Esophagus squamous epithelium (tissue), 5 donors: ENCODE data around the gene ZSCAN21. TPM values are rescaled to one million over a fixed set of nuclear protein-coding genes. Genes with fewer than 3 reads are reported as not detected.
"Not testable (repeated sequence)": the region's sequence is repeated elsewhere in the genome, so short reads cannot be mapped to it uniquely, and the experiment has no call there.

ENCODE experiments used
- DNase-seq: peaks from one replicate; lab custom pipeline; 2025; lab: John Stamatoyannopoulos, UW
- H3K27ac ChIP-seq, 4 donors: fragments of 200-600 bp; sonication (generic); one replicate each; pipeline ENCODE4 v1.5.1; 2016 to 2019; ENCODE audit warnings: mild to moderate bottlenecking in 1 of 4
- H3K27me3 ChIP-seq, 4 donors: fragments of 200-600 bp; sonication (generic); 1 replicate in 3 of 4; 2 replicates in 1 of 4; pipeline versions ENCODE4 v1.5.1 to v1.6.0; 2017 to 2021; ENCODE audit warnings: antibody characterized with exemption in 1 of 4
- H3K36me3 ChIP-seq, 3 donors: fragments of 200-600 bp; sonication (generic); one replicate each; pipeline ENCODE4 v1.5.1; 2016 to 2019
- H3K4me1 ChIP-seq, 3 donors: fragments of 200-600 bp; sonication (generic); one replicate each; pipeline ENCODE4 v1.5.1; 2017 to 2019
- H3K4me3 ChIP-seq, 4 donors: fragments of 200-600 bp; sonication (generic); 1 replicate in 3 of 4; 2 replicates in 1 of 4; pipeline ENCODE4 v1.5.1; 2016 to 2019; ENCODE audit warnings: mild to moderate bottlenecking in 2 of 4, moderate library complexity in 1 of 4
- H3K9me3 ChIP-seq, 3 donors: fragments of 200-600 bp; sonication (generic); one replicate each; pipeline ENCODE4 v1.5.1; 2016 to 2019
- POLR2A ChIP-seq, 4 donors: fragments of 450-650 bp; IDR thresholded peaks; one replicate each; pipeline ENCODE4 v1.6.1; 2017; ENCODE audit warnings: antibody characterized with exemption in 4 of 4, mild to moderate bottlenecking in 4 of 4, moderate library complexity in 3 of 4
- WGBS, 2 donors: methylation state at CpG; one replicate each; pipeline ENCODE4 v1.1.5; 2018; 5-methylcytosine and 5-hydroxymethylcytosine counted together
- intact Hi-C: fragments of 100-400 bp; cut with DNase I; formaldehyde crosslinking; loops from one replicate; pipeline ENCODE4 v1.15.0; 2022
- total RNA-seq, 4 donors: library from RNA; depleted of rRNA; stranded (reverse); fragments of >200 nt; gene quantifications; one replicate each; pipeline ENCODE4 v1.1.0, GENCODE V29; 2016
- TF ChIP-seq, protein P1 (sequence below), 6 experiments: fragments of 450-650 bp in 4 of 6; fragments of 200-600 bp in 2 of 6; sonication (generic) in 2 of 6; IDR thresholded peaks; one replicate each; pipeline ENCODE4 v1.5.1; 2016 to 2019; ENCODE audit warnings: antibody characterized with exemption in 6 of 6, mild to moderate bottlenecking in 4 of 6, moderate library complexity in 4 of 6
- donor health status: DM: yes; HTN: yes; CAD: no.

Gene ZSCAN21
- total RNA-seq, 4 donors from 2014 or later, result 3.7 to 12.0 (median 8.0) TPM

DNA sequence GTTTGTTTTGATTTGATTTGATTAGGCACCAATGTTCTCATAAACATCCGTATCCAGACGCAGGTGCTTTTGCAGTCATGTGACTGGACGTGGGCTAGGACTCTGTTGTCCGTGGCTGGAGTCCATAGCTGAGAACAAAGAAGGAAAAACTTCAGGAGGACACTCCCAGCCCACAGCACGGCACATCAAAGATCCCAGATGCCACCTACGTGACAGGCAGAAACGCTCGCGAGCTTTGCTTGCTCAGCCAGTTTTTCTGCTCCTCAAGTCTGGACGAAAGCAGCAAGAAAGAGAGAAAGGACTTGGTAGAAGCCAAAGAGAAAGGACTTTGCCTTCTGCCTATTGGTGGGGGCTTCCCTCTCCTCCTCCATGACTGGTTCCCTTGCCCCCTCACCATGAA is 41.0 kb upstream of the ZSCAN21 start:
- no peaks in the 10 kb centered on the region for H3K27me3 ChIP-seq

DNA sequence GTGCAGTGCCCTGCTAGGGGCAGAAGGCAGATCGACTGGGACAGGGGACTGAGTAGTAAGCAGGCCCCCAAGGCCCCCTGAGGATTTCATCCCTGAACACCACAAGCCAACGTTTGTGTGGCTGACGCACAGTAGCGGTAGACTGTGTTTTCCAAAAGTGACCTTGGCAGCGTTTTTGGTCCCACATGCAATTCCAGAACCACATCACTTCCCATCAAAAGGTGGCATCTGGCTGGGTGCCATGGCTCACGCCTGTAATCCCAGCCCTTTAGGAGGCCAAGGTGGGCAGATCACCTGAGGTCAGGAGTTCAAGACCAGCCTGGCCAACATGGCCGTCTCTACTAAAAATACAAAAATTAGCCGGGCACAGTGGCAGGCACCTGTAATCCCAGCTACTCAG is 39.6 kb upstream of the ZSCAN21 start:
- 72 to 80% methylated on average over 1 to 5 of the region's 8 CpGs for WGBS, 2 donors

More for the DNA sequence above, 41.0 kb upstream of the ZSCAN21 start:
- WGBS, 2 donors, result 21 to 33% methylated on average over 10 of the region's 10 CpGs
- peaks cover 7 to 45% (median 12%) of the 10 kb centered on the region in 3 donors for H3K4me1 ChIP-seq
- H3K9me3 ChIP-seq, result no peaks in the 10 kb centered on the region
- DNase-seq, result no peak
- no peaks in the 10 kb centered on the region for H3K36me3 ChIP-seq
- TF ChIP-seq, protein P1, sequence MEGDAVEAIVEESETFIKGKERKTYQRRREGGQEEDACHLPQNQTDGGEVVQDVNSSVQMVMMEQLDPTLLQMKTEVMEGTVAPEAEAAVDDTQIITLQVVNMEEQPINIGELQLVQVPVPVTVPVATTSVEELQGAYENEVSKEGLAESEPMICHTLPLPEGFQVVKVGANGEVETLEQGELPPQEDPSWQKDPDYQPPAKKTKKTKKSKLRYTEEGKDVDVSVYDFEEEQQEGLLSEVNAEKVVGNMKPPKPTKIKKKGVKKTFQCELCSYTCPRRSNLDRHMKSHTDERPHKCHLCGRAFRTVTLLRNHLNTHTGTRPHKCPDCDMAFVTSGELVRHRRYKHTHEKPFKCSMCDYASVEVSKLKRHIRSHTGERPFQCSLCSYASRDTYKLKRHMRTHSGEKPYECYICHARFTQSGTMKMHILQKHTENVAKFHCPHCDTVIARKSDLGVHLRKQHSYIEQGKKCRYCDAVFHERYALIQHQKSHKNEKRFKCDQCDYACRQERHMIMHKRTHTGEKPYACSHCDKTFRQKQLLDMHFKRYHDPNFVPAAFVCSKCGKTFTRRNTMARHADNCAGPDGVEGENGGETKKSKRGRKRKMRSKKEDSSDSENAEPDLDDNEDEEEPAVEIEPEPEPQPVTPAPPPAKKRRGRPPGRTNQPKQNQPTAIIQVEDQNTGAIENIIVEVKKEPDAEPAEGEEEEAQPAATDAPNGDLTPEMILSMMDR (IDR thresholded peaks at IDR 0.05), result no peak
- TF ChIP-seq POLR2A (IDR thresholded peaks at IDR 0.05), result no peak
- H3K27ac ChIP-seq, result peak overlapping the region in 3 of 4 donors; percentile 39 to 73 (median 63)
- H3K4me3 ChIP-seq, result no peak overlapping the region
- intact Hi-C loops, result no loop called here

DNA sequence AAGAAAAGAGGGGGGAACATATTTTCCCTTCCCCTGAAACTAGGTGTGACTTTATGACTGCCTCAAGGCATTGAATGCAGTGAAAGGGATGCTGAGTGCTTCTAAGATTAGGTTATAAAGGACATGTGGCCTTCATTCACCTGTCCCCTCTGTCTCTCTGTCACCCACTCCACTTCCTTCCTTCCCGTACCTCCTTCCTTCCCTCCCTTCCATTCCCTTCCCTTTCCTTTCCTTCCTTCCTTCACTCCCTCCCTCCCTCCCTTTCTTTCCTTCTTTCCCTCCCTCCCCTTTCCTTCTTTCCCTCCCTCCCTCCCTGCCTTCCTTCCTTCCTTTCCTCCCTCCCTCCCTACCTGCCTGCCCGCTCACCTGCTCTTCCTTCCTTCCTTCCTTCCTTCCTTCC is 38.7 kb upstream of the ZSCAN21 start:
- TF ChIP-seq, protein P1 (IDR thresholded peaks at IDR 0.05), result no peak
- Histone ChIP-seq H3K9me3 (no peaks in the 10 kb centered on the region), H3K27ac (no peak overlapping the region), H3K27me3 (no peaks in the 10 kb centered on the region), H3K4me1 (peaks cover 7 to 64% (median 15%) of the 10 kb centered on the region in 3 donors), H3K36me3 (no peaks in the 10 kb centered on the region), H3K4me3 (no peak overlapping the region)
- 74 to 77% methylated on average over 2 of the region's 2 CpGs for WGBS, 2 donors
- intact Hi-C loops, result no loop called here
- DNase-seq, result no peak

More for the DNA sequence above, 39.6 kb upstream of the ZSCAN21 start:
- H3K4me3 ChIP-seq, H3K36me3 ChIP-seq, H3K9me3 ChIP-seq, intact Hi-C loops, DNase-seq, H3K27ac ChIP-seq, H3K27me3 ChIP-seq: not testable (repeated sequence)
- peaks cover 7 to 60% (median 15%) of the 10 kb centered on the region in 3 donors for H3K4me1 ChIP-seq

DNA sequence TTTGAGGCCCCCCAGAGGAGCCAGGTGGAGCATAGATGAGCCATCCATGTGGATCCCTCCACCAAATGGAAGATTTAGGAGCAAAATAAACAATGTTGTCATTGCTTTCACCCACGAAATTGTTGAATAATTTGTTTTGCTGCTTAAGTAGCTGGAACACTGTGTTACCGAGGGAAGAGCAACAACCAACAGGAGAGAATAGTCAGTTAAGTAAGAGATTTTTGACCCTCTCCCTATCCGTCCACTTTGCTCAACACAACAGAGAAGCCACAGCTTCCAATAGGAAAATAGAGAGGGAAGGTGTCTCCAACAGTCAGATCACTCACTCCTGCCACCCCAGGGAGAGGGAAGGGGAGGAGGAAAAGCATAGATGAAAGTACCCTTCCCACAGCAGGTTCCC is 38.1 kb upstream of the ZSCAN21 start:
- Histone ChIP-seq H3K4me3 (no peak overlapping the region), H3K27me3 (no peaks in the 10 kb centered on the region), H3K27ac (no peak overlapping the region), H3K9me3 (no peaks in the 10 kb centered on the region), H3K4me1 (peaks cover 7 to 67% (median 16%) of the 10 kb centered on the region in 3 donors), H3K36me3 (no peaks in the 10 kb centered on the region)
- DNase-seq, result no peak
- TF ChIP-seq POLR2A (IDR thresholded peaks at IDR 0.05), result no peak
- TF ChIP-seq, protein P1 (IDR thresholded peaks at IDR 0.05), result no peak
- intact Hi-C loops, result no loop called here
- WGBS, 2 donors, result 39 to 71% methylated on average over 2 to 3 of the region's 3 CpGs

DNA sequence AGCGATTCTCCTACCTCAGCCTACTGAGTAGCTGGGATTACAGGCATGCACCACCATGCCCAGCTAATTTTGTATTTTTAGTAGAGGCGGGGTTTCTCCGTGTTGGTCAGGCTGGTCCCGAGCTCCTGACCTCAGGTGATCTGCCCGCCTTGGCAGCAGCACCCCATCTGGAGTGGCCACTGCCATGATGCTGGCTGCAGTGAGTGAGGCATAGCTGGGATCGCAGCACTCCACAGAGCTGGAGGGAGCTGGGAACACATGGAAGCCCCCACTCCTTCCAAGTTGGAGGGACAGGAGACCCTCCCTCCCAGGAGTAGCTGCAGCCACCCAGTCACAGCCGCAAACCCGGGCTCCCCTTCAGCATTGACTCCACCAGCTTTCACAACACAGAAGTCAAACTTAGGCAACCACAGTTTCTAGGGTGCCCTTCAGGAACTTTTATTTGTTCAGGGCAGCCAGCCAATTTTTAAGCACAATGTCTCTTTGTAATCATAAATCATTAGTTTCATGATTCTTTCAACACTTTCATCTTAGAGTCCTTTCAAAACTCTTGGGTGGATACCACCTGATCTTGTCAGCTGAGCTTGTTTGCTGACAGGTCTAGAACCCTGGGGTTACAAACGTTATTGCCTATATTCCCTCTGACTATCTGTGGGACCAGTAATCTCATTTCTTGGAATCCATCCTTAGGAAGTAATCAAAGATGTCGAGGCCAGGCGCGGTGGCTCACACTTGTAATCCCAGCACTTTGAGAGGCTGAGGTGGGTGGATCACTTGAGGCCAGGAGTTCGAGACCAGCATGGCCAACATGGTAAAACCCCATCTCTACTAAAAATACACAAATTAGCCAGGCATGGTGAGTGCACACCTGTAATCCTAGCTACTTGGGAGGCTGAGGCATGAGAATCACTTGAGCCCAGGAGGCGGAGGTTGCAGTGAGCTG is 36.9 kb upstream of the ZSCAN21 start:
- intact Hi-C loops, H3K4me3 ChIP-seq, DNase-seq, H3K27me3 ChIP-seq, H3K36me3 ChIP-seq, H3K9me3 ChIP-seq: not testable (repeated sequence)
- Histone ChIP-seq H3K27ac (peak overlapping the region in 2 of 4 donors; percentile 25 to 70), H3K4me1 (peaks cover 19 to 78% (median 27%) of the 10 kb centered on the region in 3 donors)
- 19 to 52% methylated on average over 8 to 10 of the region's 14 CpGs for WGBS, 2 donors

DNA sequence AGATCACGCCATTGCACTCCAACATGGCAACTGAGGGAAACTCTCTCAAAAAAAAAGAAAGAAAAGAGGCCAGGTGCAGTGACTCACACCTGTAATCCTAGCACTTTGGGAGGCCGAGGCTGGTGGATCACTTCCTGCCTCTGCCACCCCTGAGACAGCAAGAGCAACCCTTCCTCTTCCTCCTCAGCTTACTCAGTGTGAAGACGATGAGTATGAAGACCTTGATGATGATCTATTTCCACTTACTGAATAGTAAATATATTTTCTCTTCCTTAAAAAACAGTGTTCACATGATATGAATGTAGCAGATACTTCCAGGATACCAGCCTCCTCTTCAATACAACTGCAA is 36.3 kb upstream of the ZSCAN21 start:
- H3K4me3 ChIP-seq, result no peak overlapping the region
- no peaks in the 10 kb centered on the region for H3K36me3 ChIP-seq
- no peak for DNase-seq
- TF ChIP-seq, protein P1 (IDR thresholded peaks at IDR 0.05), result no peak
- TF ChIP-seq POLR2A (IDR thresholded peaks at IDR 0.05), result no peak
- no peaks in the 10 kb centered on the region for H3K9me3 ChIP-seq
- 9 to 32% methylated on average over 3 of the region's 3 CpGs for WGBS, 2 donors
- intact Hi-C loops, result no loop called here
- H3K4me1 ChIP-seq, result peaks cover 21 to 78% (median 31%) of the 10 kb centered on the region in 3 donors
- H3K27ac ChIP-seq, result peak overlapping the region in 2 of 4 donors; percentile 25 to 70
- H3K27me3 ChIP-seq, result no peaks in the 10 kb centered on the region
